Endothelial cell (in vitro differentiated cells): ENCODE measurements around the gene SLC22A23. TPM values are rescaled to one million over a fixed set of nuclear protein-coding genes. Genes with fewer than 3 reads are reported as not detected.

Experiments
- DNase-seq: peaks from one replicate; pipeline ENCODE4 v3.0.0; 2021; ENCODE audit warnings: low spot score
- H3K27ac Mint-ChIP-seq: one replicate; pipeline ENCODE4 v1.8.0; 2021; ENCODE audit warnings: mixed read lengths, inconsistent platforms; ENCODE audit not compliant: unreplicated experiment
- H3K27me3 Mint-ChIP-seq: one replicate; pipeline ENCODE4 v1.8.0; 2021; ENCODE audit warnings: mild to moderate bottlenecking, moderate library complexity, mixed read lengths, inconsistent platforms; ENCODE audit not compliant: unreplicated experiment
- H3K36me3 Mint-ChIP-seq: one replicate; pipeline ENCODE4 v1.8.0; 2021; ENCODE audit warnings: mild to moderate bottlenecking, low read depth, mixed read lengths, inconsistent platforms; ENCODE audit not compliant: unreplicated experiment
- H3K4me1 Mint-ChIP-seq: one replicate; pipeline ENCODE4 v1.8.0; 2021; ENCODE audit warnings: mild to moderate bottlenecking, mixed read lengths, inconsistent platforms; ENCODE audit not compliant: unreplicated experiment
- H3K4me3 Mint-ChIP-seq: one replicate; pipeline ENCODE4 v1.8.0; 2021; ENCODE audit warnings: mild to moderate bottlenecking, mixed read lengths, inconsistent platforms; ENCODE audit not compliant: unreplicated experiment
- H3K9me3 Mint-ChIP-seq: one replicate; pipeline ENCODE4 v1.8.0; 2021; ENCODE audit warnings: mixed read lengths, inconsistent platforms; ENCODE audit not compliant: unreplicated experiment
- total RNA-seq: library from RNA; stranded (reverse); fragmentation: NEBNext Ultra II Directional; extraction: Animal tissue kit (Norgen Biotek cat#: 25700); gene quantifications from one replicate; pipeline ENCODE4 v1.2.1, GENCODE V29; 2021; ENCODE audit not compliant: unreplicated experiment
- TF ChIP-seq, protein P1 (sequence below): fragments of 200-600 bp; sonication (generic); IDR thresholded peaks from one replicate; pipeline ENCODE4 v1.5.0; 2021; ENCODE audit warnings: antibody characterized with exemption; ENCODE audit not compliant: unreplicated experiment

SLC22A23 gene
- total RNA-seq, 1 donor from 2014 or later, result 72.7 TPM

- Mint-ChIP-seq H3K9me3 (peaks cover 10% of the 10 kb centered on the region), H3K4me3 (no peak overlapping the region), H3K27ac (no peak overlapping the region), H3K4me1 (no peaks in the 10 kb centered on the region), H3K27me3 (peaks cover 4% of the 10 kb centered on the region), H3K36me3 (peaks cover 16% of the 10 kb centered on the region)
- TF ChIP-seq, protein P1, sequence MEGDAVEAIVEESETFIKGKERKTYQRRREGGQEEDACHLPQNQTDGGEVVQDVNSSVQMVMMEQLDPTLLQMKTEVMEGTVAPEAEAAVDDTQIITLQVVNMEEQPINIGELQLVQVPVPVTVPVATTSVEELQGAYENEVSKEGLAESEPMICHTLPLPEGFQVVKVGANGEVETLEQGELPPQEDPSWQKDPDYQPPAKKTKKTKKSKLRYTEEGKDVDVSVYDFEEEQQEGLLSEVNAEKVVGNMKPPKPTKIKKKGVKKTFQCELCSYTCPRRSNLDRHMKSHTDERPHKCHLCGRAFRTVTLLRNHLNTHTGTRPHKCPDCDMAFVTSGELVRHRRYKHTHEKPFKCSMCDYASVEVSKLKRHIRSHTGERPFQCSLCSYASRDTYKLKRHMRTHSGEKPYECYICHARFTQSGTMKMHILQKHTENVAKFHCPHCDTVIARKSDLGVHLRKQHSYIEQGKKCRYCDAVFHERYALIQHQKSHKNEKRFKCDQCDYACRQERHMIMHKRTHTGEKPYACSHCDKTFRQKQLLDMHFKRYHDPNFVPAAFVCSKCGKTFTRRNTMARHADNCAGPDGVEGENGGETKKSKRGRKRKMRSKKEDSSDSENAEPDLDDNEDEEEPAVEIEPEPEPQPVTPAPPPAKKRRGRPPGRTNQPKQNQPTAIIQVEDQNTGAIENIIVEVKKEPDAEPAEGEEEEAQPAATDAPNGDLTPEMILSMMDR, result no peak
- DNase-seq, result no peak
These were observed 23.2 kb upstream of the SLC22A23 start for GRCh38 chr6:3480009-3480408.

DNA sequence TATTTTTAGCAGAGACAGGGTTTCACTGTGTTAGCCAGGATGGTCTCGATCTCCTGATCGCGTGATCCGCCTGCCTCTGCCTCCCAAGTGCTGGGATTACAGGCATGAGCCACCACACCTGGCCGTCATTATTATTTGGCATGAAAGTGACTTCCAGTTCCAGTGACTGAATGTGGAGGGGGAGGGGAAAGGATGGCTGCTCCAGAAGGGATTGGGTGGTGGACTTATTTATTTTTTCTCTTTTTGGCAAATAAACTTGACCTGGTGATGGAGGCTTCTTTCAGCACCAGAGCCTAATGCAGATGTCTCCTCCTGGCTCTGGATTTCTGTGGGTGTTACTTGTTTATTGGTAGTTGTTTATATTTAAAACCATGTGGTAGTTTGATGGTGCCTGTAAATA lies 16.9 kb upstream of the SLC22A23 start:
- TF ChIP-seq, protein P1, result no peak
- H3K27ac Mint-ChIP-seq, result no peak overlapping the region
- H3K4me1 Mint-ChIP-seq, result peaks cover 19% of the 10 kb centered on the region
- no peaks in the 10 kb centered on the region for H3K9me3 Mint-ChIP-seq
- no peaks in the 10 kb centered on the region for H3K36me3 Mint-ChIP-seq
- DNase-seq, result no peak
- peaks cover 2% of the 10 kb centered on the region for H3K27me3 Mint-ChIP-seq
- no peak overlapping the region for H3K4me3 Mint-ChIP-seq

GRCh38 chr6:3471711-3472110 lies 14.9 kb upstream of the SLC22A23 start:
- H3K4me3 Mint-ChIP-seq, result no peak overlapping the region
- no peak for DNase-seq
- H3K4me1 Mint-ChIP-seq, result peaks cover 19% of the 10 kb centered on the region

DNA sequence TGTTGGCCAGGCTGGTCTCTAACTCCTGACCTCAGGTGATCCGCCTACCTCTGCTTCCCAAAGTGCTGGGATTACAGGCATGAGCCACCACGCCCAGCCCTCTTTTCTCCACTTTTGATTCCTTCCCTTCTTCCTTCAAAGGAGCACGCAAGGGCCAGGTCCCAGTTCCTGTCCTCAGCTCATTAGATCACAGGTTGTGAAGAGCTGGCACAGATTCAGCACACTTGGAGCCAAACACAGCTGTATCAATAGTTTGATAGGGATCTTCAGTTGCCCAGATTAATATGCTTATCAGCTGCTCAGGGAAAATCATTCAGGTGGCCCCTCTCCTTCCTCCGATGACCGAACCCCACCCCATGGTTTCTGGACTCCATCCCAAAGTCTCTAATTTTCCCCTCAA lies 14.4 kb upstream of the SLC22A23 start:
- no peaks in the 10 kb centered on the region for H3K36me3 Mint-ChIP-seq
- no peak overlapping the region for H3K27ac Mint-ChIP-seq
- H3K27me3 Mint-ChIP-seq, result peaks cover 6% of the 10 kb centered on the region
- TF ChIP-seq, protein P1, result no peak
- no peak overlapping the region for H3K4me3 Mint-ChIP-seq
- peaks cover 19% of the 10 kb centered on the region for H3K4me1 Mint-ChIP-seq
- H3K9me3 Mint-ChIP-seq, result no peaks in the 10 kb centered on the region
- no peak for DNase-seq

More at GRCh38 chr6:3471711-3472110, 14.9 kb upstream of the SLC22A23 start:
- H3K27ac Mint-ChIP-seq, result no peak overlapping the region
- H3K9me3 Mint-ChIP-seq, result no peaks in the 10 kb centered on the region
- TF ChIP-seq, protein P1, result no peak
- H3K36me3 Mint-ChIP-seq, result no peaks in the 10 kb centered on the region
- H3K27me3 Mint-ChIP-seq, result peaks cover 2% of the 10 kb centered on the region

DNA sequence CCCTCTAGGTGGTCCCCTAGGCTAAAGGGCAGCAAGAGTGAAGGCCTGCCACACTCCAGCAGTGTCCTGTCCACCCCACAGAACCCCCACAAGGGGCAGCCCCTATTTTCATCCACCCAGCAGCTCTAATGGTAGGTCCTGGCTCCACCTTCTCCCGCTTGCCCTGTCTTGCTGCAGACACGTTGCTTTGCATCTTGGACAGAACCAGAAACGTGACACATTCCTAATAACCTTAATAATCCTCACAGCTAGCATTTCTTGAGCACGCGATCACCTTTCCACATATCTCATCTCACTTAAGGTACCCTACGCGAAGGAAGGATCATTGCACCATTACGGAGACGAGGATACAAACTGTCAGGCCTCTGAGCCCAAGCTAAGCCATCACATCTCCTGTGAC lies 11.7 kb upstream of the SLC22A23 start:
- Mint-ChIP-seq H3K4me3 (no peak overlapping the region), H3K27ac (no peak overlapping the region), H3K9me3 (no peaks in the 10 kb centered on the region), H3K27me3 (peaks cover 5% of the 10 kb centered on the region), H3K4me1 (peaks cover 19% of the 10 kb centered on the region), H3K36me3 (no peaks in the 10 kb centered on the region)
- DNase-seq, result no peak
- TF ChIP-seq, protein P1, result no peak
